Dermis microvascular lymphatic vessel endothelial cell (primary cell): ENCODE results near the gene ITGB6. TPM values are rescaled to one million over a fixed set of nuclear protein-coding genes. Genes with fewer than 3 reads are reported as not detected.

Experiments
- DNase-seq, 2 donors: peaks; one replicate each; pipeline versions ENCODE4 v3.0.0 to v3.0.0-alpha.2; 2010; ENCODE audit warnings: low read depth in 2 of 2
- total RNA-seq: library from RNA; depleted of rRNA; stranded (reverse); fragments of >200 nt; gene quantifications from 2 replicates; pipeline ENCODE4 v1.2.1, GENCODE V29; 2014

The ITGB6 gene
- total RNA-seq, 1 donor from 2014 or later = not detected

GRCh38 chr2:160052531-160052930, 147.5 kb downstream of the ITGB6 start:
- DNase-seq = no peak

- no peak for DNase-seq
These were observed 148.7 kb downstream of the ITGB6 start for GRCh38 chr2:160051371-160051800.

GRCh38 chr2:160050147-160050546, 149.9 kb downstream of the ITGB6 start:
- DNase-seq = no peak

Other genes starting within 250 kb of the ITGB6 start
- gene PLA2R1, start 137.7 kb downstream of the ITGB6 start, total RNA-seq = 16.2 and 26.9 TPM in 2 replicates